Pulmonary artery endothelial cell (primary cell): ENCODE measurements around the gene F13A1. TPM values are rescaled to one million over a fixed set of nuclear protein-coding genes. Genes with fewer than 3 reads are reported as not detected.

ENCODE experiments used
- DNase-seq: peaks from one replicate; pipeline ENCODE4 v3.0.0-alpha.2; 2011; ENCODE audit warnings: low read depth, low spot score
- total RNA-seq: library from RNA; depleted of rRNA; stranded (reverse); fragments of >200 nt; gene quantifications from 2 replicates; pipeline ENCODE4 v1.2.3, GENCODE V29; 2014

The F13A1 gene
- total RNA-seq, result not detected in 2 replicates

- no peak for DNase-seq
Observed at GRCh38 chr6:6319952-6320811, at the start of gene F13A1. Gene F13A1, minus strand, starts transcription at chr6:6320662. Its CDS starts 1,998 bp downstream, at chr6:6318664.

DNA sequence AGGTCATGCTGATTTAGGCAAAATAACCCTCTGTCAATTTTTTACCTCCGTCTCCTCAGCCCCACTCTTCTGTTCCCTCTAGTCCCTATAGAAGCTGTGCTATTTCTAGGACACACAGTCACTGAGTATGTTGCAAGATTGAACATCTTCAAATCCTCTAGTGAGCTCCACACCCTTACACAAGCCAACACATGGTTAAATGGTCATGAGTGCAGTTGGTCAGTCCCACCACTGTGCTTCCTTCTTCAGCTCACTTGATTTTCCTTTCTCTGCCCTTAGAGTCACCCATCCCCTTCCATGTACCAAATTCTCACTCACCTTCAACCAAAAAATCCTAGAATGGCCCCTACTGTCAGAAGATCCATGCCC lies 48.2 kb upstream of the F13A1 start:
- DNase-seq, result no peak

- no peak for DNase-seq
Observed at GRCh38 chr6:6368040-6368683, 47.7 kb upstream of the F13A1 start.

DNA sequence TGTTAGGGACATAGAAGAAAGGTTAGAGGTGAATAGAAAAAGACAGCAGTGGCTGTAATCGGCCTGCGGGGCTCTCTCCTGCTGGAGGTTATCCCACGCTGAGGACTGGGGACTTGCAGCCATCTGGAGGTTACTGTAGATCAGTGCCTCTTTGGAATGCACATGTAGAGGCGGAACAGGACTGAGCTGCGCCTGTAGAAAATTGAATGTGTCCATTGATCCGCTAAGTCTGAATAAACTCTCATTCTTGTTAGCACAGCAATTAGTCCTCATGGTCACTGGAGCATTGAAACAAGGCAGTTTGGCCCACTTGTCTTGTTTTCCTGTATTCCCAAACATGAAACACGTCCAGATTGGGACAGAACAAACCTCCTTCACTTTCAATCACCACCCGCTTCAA lies 46.3 kb upstream of the F13A1 start:
- no peak for DNase-seq

- DNase-seq, result no peak
Observed at GRCh38 chr6:6365242-6365641, 44.8 kb upstream of the F13A1 start.

DNA sequence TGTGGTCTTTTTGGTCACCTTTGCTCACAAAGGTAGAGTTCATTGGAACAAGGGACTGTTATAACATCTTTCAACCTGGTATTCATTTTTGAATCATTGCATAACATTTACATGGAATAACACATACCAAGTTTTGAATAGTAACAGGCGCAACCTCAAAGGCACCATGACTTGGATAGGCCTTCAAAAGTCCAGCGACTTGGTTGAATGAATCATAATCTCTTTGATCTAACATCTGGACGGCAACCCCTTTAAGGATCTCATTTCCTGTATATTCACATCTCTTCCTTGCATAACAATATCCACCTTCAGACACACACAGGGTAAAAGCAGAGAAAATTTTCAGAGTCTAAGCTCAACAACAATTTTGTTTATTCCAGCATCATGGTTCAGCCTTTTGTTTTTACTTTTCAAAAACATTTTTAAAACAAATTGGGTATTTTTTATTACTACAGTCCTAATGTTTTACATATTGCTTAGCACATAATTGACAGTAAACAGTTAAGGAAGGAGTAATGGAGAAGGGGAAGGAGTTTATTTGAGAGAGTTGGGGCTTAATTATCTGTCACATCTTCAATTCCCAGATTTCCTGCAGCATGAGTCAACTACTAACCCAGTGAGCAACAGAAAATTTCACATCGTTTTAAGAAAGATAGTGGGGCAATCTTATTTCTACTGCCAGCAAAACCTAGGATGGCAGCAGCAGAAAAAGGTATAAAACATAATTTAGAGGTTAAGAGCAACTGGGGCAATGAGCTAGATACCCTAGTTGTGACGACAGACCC lies 41.8 kb upstream of the F13A1 start:
- DNase-seq, result no peak

DNA sequence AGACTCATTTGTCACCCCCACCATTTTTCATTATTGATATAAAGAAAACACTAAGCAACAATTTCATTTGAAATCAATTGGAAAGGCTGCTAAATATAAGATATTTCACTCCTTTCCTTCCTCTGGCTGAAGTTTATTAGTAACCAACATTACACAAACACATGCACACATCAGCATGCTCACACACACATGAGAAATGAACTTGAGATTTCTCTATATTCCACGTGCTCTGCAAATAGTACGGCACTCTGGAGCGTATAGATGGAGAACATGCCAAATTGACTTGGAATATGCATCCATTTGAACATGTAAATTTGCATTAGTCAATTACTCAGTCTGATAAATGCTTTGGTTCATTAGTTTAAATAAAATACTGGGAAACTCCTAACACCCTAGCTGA lies 37.1 kb upstream of the F13A1 start:
- DNase-seq, result no peak

GRCh38 chr6:6357032-6357431 lies 36.6 kb upstream of the F13A1 start:
- no peak for DNase-seq

GRCh38 chr6:6352772-6353171 lies 32.3 kb upstream of the F13A1 start:
- DNase-seq, result no peak

DNA sequence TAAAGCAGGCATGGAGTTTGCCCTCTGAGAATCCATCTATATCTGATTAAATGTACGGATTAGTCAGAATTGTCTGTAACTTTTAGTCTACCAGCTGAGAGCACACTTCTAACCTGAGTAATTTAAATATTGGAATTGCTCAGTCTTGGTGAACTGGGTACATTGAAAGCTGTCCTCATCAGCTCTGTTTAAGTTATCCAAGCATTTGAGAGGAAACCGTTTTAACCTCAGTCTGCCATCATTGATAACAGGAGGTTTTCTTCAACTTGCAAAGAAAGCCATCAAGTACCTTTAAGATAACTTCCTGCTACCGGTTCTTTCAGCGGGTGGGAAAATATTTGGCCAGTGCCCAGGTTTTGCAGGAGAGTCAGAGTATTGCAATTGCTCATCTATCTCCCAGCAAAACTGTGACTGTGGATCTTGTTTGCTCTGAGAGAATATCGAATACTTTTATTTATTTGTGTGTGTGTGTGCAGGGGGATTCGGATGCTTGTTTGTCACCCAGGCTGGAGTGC lies 31.1 kb upstream of the F13A1 start:
- DNase-seq, result no peak

DNA sequence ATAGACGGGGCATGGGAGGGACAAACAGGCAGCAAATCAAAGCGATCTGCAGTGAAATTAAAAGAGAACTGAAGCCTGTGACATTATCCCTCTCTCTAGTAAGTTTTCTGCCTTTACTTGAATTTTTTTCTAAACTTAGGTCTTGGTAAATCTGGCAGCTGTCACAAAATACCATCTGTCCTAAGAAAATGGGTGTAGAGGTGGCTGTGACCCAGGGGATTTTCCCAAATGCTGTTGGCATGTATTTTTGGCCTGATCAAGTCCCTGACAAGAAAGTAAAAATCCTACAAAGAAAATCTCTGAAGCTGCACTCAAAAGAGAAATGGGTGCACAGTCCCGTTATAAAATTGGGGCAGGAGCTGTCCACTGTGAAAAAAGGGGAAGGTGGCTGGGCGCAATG lies 30.2 kb upstream of the F13A1 start:
- no peak for DNase-seq

- no peak for DNase-seq
Observed at GRCh38 chr6:6348256-6348655, 27.8 kb upstream of the F13A1 start.

DNA sequence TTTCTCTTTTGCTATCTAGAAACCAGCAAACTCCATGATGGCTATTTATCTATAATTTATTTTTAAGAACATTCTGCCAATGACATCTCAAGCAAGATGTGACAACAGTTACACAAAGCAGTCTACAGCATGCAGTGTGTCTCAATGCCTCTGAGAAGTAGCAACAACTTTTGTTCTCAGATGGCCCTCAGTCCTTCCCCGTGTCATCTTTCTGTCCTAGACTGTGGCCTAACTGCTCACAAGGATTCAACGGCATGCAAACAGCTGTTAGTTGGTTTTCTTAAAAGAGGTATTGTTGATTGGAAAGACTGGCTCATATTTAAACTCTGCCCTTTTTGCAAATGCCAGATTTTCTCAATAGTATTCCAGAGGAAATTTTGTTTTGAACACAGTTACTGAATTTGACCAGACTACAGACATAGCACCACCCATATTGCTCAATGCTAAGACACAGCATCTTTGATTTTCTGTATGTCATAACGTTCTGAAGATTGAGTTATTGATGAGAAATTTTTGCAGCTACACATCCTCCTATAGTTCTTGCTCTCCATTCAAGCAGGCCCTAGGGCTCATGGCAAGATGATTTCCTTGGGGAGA lies 26.1 kb upstream of the F13A1 start:
- DNase-seq, result no peak

GRCh38 chr6:6333501-6333900 lies 13.0 kb upstream of the F13A1 start:
- DNase-seq, result no peak

DNA sequence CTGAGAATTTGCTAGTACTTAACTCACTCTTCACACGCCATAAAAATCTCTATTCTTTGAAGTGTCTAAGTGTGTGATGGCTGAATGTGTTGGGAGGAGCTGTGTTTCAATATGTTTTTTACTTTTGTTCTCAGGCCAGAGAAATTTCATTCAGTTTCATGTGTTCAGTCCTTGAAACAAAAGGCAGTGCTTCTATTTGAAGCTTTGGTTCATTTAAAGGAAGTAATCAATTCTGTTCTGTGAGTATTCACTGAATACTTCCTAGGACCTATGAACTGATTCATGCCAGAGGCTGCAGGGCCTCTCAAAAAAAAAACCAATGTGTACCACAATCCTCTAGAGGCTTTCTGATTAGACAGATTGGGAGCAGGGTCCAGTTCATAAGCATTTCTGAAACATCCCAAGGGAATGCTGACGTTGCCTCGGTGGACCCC lies 12.4 kb upstream of the F13A1 start:
- DNase-seq, result no peak

DNA sequence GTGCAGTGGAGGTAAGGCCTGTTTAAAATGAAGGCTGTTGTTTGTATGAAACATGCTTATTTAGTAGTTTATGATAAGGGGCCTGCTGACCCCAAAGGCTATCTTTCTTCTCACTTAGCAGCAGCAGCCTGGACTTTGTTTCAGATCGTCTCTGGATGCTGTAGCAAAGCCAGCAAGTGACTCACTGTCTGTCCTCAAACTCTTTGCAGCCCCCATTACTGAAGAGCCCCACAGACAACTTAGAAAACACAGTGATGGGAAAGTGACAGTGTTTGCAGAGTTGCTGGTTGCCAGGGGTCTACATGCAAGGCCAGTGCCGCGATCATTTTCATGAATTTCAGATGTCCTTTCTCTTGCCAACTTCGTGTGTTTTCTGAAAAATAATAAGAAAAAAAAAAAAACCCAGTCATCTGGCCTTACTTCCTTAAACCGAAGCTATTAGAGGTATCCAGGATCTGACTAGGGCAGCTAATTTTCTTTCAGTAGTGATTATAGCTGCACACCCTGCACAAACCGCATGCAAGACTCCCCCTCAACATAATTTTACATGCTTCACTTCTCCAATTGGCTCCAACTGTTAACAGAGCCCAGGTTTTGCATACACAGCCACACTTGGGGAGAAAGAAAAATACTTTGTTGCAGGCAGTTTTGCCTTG lies 11.6 kb upstream of the F13A1 start:
- no peak for DNase-seq

DNA sequence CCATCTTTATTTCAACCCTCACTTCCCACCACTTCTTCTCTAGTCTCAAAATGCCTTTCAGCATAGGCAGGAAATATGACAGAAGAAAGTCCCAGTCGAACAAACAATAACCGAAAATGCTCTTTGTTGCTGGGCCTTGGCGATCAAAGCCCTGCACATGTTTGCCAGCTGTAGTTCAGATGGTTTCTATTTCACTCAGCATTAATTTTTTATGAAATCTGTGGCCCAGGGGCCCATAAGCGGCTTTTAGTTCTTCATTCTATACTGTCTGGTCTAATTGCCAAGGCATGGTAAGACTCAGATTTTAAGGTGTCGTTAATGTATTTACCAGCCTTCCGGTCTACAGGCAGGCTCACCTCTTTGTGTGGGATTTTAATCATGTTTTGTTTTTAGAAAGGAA lies 10.9 kb upstream of the F13A1 start:
- no peak for DNase-seq

DNA sequence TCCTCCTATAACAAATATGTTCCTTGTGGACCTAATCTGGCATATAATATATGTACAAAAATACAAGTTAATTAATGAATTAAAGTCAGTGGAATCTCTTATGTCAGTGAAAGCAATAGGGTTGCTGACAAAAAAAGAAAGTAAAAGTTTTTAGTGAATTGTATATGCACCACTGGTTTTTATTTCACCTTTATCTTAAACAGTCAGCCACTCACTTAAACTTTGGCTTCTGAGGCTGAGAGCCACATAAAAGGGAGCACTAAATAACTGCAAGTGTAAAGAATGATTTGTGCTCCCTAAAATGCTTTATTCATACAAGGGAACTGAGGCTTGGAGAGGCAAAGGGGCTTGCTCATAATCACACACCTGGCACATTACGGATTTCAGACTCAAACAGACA lies 9.9 kb upstream of the F13A1 start:
- no peak for DNase-seq

- DNase-seq, result no peak
Observed at GRCh38 chr6:6328451-6328850, 8.0 kb upstream of the F13A1 start.

- no peak for DNase-seq
Observed at GRCh38 chr6:6323352-6323751, 2.9 kb upstream of the F13A1 start.

- no peak for DNase-seq
Observed at GRCh38 chr6:6320901-6321300, 439 bp upstream of the F13A1 start.
